Ishikawa (cell line): ENCODE measurements around the gene ST7.

Experiments used
- CEBPB ChIP-seq: IDR thresholded peaks from 2 replicates; pipeline ENCODE4 v1.6.1; 2012
- CREB1 ChIP-seq: IDR thresholded peaks from 2 replicates; pipeline ENCODE4 v1.6.1; 2012; ENCODE audit warnings: low read depth
- EGR1 ChIP-seq: IDR thresholded peaks from 2 replicates; pipeline ENCODE4 v1.6.1; 2012
- EP300 ChIP-seq: IDR thresholded peaks from 2 replicates; pipeline ENCODE4 v1.6.1; 2012; ENCODE audit warnings: borderline replicate concordance
- FOXM1 ChIP-seq: IDR thresholded peaks from 2 replicates; pipeline ENCODE4 v1.6.1; 2012; ENCODE audit warnings: low read depth, borderline replicate concordance
- MAX ChIP-seq: IDR thresholded peaks from 2 replicates; pipeline ENCODE4 v1.6.1; 2012
- NFIC ChIP-seq: IDR thresholded peaks from 2 replicates; pipeline ENCODE4 v1.6.1; 2012
- RAD21 ChIP-seq: IDR thresholded peaks from 2 replicates; pipeline ENCODE4 v1.6.1; 2012; ENCODE audit warnings: low read depth
- REST ChIP-seq: IDR thresholded peaks from 2 replicates; pipeline ENCODE4 v1.6.1; 2012; ENCODE audit warnings: low read depth, mild to moderate bottlenecking
- TAF1 ChIP-seq: IDR thresholded peaks from 2 replicates; pipeline ENCODE4 v1.6.1; 2012; ENCODE audit warnings: low read depth, mild to moderate bottlenecking
- TCF12 ChIP-seq: IDR thresholded peaks from 2 replicates; pipeline ENCODE4 v1.6.1; 2012; ENCODE audit warnings: low read depth
- TEAD4 ChIP-seq: IDR thresholded peaks from 2 replicates; pipeline ENCODE4 v1.6.1; 2012
- USF1 ChIP-seq: IDR thresholded peaks from 2 replicates; pipeline ENCODE4 v1.6.1; 2012
- YY1 ChIP-seq: IDR thresholded peaks from 2 replicates; pipeline ENCODE4 v1.6.1; 2012; ENCODE audit warnings: low read depth
- ZBTB7A ChIP-seq: IDR thresholded peaks from 2 replicates; pipeline ENCODE4 v1.6.1; 2012; ENCODE audit warnings: low read depth

ST7 gene

DNA sequence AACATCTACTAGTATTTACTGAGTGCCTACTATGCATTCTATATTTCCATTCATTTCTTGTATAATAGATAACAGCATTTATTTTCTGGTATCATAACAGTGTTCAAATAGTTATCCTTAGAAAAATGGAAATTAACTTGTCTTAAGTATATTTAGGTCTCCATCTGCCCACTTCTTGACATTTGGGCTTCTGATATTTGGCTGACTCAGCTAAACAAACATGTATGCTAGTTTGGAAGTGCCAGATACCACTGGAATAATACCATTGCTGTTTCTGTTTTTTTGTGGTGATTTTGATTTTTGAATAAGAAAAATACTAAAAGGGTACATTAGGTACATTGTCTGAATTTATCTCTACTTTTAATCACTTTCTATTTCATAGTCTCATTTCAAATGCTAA is 169.2 kb downstream of the ST7 start:
- no peak for TF ChIP-seq TAF1
- no peak for TF ChIP-seq ZBTB7A
- no peak for TF ChIP-seq REST
- no peak for TF ChIP-seq MAX
- TF ChIP-seq TEAD4: no peak
- no peak for TF ChIP-seq NFIC
- no peak for TF ChIP-seq RAD21
- no peak for TF ChIP-seq EP300
- TF ChIP-seq YY1: no peak
- no peak for TF ChIP-seq CREB1
- TF ChIP-seq USF1: no peak
- TF ChIP-seq TCF12: no peak
- no peak for TF ChIP-seq EGR1
- TF ChIP-seq CEBPB: no peak
- TF ChIP-seq FOXM1: no peak

- TF ChIP-seq TAF1 (no peak), ZBTB7A (no peak), REST (no peak), FOXM1 (no peak), YY1 (no peak), EP300 (no peak), MAX (no peak), TEAD4 (no peak), NFIC (no peak), CEBPB (no peak), USF1 (no peak), TCF12 (no peak), RAD21 (no peak), EGR1 (no peak), CREB1 (no peak)
Observed at GRCh38 chr7:117123311-117123926, 170.1 kb downstream of the ST7 start.

DNA sequence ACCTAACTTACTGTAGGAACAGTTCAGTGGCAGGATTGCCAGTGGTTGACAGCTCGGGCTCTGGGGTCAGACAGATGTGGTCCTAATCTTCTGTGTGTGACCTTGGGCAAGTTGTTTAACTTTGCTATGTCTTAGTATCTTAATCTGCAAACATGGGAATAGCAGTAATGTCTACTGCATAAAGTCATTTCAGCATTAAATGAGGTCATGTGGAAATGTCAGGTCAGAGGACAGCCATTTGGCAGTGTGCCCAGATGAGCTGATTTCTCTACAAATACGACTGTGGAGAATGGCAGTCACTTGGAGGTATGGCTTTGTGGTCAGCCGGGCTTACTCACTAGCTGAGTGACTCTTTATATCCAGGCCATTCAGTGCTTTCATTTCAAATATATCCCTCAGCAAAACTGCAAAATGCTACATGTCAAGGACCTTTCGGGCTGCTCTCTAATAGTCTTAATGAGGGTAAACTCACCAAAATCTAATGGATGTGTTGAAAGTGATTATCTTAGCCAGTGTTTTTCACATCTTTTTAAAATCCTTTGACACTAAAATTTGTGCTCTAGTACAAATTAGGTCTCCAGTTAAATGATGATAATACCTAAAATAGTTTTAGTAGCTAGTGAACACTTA is 171.4 kb downstream of the ST7 start:
- TF ChIP-seq MAX: no peak
- TF ChIP-seq NFIC: peak; percentile 90
- no peak for TF ChIP-seq REST
- TF ChIP-seq TCF12: no peak
- no peak for TF ChIP-seq YY1
- TF ChIP-seq USF1: no peak
- TF ChIP-seq ZBTB7A: no peak
- TF ChIP-seq CREB1: no peak
- peak; percentile 69 for TF ChIP-seq TEAD4
- no peak for TF ChIP-seq TAF1
- TF ChIP-seq EGR1: no peak
